H54 (cell line): ENCODE data around the gene EPHB1.

ENCODE experiments used
- DNase-seq: peaks from one replicate; pipeline ENCODE4 v3.0.0; 2011; ENCODE audit warnings: low spot score, mixed read lengths; ENCODE audit not compliant: insufficient read length
- FAIRE-seq: peaks from 3 replicates; lab custom pipeline; 2011; peaks lifted over from hg19 to GRCh38; lab: Jason Lieb, UNC
- POLR2A ChIP-seq: IDR thresholded peaks from 2 replicates; pipeline ENCODE4 v1.6.1; 2011; ENCODE audit warnings: low read depth, mild to moderate bottlenecking, low read length

The EPHB1 gene

DNA sequence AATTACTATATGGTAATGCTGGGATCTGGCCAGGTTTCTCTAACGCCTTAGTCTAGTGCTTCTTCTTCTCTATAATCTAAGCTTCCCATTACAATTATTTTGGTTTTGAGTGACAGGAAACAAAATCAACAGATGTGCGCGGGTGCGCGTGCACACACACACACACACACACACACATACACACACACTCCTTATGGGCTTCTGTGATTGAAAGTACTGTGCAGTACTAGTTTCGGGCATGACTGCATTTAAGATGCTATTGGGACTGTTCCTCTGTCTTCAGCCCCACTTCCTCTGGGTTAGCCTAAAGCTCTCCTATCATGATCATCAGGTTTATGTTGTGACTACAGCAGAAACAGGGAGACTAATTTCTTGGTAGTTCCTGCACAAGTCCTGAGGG lies 32.2 kb downstream of the EPHB1 start:
- FAIRE-seq, result no peak
- no peak for DNase-seq
- no peak for TF ChIP-seq POLR2A

DNA sequence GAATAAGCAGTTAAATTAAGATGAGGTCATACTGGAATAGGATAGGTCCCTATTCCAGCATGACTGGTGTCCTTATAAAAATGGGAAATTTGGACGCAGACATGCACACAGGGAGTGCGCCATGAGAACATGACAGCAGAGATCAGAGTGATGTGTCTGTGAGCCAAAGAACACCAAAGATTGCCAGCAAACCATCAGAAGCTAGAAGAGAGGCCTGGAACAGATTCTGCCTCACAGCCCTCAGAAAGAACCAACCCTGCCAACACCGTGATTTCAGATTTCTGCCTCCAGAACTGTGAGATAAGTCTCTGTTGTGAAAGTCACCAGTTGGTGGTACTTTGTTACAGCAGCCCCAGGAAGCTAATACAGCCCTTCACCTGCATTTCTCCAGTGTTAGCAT lies 34.7 kb downstream of the EPHB1 start:
- TF ChIP-seq POLR2A, result no peak
- FAIRE-seq (no peak), DNase-seq (no peak)

- TF ChIP-seq POLR2A, result no peak
- DNase-seq, result no peak
- no peak for FAIRE-seq
Measured at GRCh38 chr3:134832585-134832984, 37.5 kb downstream of the EPHB1 start.

- no peak for FAIRE-seq
- no peak for DNase-seq
- TF ChIP-seq POLR2A, result no peak
Measured at GRCh38 chr3:134833453-134834163, 38.5 kb downstream of the EPHB1 start.

DNA sequence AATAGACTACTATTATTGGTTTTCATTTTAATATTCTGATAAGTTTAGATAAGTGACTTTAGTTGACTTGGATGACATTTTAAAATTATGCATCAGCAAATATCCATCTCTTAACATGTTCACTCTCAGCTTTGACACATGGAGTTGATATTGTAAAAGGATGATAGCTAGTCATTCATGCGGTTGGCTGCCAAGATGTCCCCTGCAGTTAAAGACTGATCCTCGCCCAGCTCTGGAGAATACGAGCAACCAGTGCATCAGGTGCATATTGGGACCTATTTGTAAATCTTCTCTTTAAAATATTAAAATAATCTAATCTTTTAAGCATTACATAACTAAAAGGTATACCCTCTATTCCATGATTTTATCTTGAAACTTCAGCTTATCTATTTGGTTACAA lies 41.9 kb downstream of the EPHB1 start:
- no peak for DNase-seq
- no peak for FAIRE-seq
- no peak for TF ChIP-seq POLR2A

DNA sequence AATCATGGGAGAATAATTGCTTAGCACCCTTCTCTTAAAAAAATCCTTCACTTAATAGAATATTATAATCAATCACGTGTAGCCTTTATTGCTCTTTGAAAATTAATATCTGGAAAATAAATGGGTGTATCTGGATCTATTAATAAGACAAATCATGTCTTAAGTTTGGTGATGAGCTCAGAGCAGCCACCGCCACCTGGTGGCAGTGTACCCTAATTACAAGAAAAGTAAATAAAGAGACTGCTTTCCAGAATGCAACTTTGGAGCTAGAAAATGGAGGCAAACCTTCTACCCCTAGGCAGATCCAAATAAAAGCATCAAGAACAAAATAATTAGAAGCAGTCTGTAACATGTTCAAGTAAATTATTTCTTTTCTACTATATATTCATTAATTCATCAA lies 43.5 kb downstream of the EPHB1 start:
- no peak for TF ChIP-seq POLR2A
- FAIRE-seq, result no peak
- no peak for DNase-seq

- FAIRE-seq (no peak), DNase-seq (no peak)
- TF ChIP-seq POLR2A, result no peak
Measured at GRCh38 chr3:134839422-134839821, 44.4 kb downstream of the EPHB1 start.

DNA sequence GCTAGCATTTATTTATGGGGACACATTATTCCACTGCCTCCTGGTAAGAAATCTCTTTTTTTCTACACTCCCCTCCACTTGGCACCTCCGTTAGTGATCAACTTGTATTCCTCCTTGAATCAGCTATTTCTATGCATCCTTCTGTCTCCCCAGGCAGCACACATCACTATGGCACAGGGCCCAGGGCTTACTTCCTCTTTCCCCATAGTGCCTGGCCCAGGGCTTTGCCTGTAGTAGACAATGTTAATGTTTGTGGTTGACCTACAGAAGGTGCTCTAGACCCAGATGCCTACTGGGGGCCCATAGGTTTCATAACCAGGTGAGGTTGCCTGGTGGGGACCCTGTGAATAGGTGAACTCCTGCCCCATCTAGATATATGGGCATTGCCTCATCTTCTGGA lies 44.9 kb downstream of the EPHB1 start:
- DNase-seq (no peak), FAIRE-seq (no peak)
- no peak for TF ChIP-seq POLR2A

DNA sequence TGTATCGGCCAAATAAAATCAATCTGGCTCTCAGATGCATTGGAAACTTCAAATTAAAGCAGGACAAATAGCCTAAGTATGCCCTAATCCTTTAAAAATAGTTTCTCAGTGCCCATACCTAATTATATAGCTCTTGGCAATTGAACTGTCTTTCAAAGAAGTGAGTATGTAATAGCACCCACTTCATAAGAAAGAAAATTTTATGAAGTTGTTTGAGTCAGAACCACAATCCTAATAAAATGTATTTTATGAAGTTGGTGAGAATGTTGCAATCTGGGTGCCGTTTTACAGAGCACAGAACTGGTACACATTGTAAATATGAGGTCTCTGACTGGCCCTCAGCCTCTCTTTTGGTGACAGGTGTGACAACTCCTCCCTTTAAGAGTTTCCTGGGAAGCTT lies 45.4 kb downstream of the EPHB1 start:
- FAIRE-seq (no peak), DNase-seq (no peak)
- no peak for TF ChIP-seq POLR2A

- no peak for FAIRE-seq
- DNase-seq, result no peak
- TF ChIP-seq POLR2A, result no peak
Measured at GRCh38 chr3:134846084-134846483, 51.0 kb downstream of the EPHB1 start.

DNA sequence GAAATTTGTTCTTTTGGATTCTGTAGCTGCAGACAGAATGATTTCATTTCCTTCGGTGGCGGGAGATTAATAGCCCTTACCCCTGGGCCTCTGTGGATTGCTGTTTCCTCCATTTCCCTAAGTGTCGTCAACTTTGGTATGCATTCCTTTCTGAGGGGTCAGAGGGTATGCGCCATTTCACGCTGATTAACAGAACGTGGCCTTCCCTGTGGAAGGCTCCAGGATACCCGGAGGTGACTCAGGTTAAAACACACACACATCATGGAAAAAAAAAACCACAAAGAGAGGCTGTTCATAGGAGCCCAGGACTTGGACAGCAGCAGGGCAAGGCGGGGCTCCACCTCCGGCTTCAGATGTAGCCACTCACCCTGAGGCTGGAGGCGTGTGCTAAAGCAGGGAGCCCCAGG lies 51.9 kb downstream of the EPHB1 start:
- peak; percentile 26 for DNase-seq
- no peak for FAIRE-seq
- TF ChIP-seq POLR2A, result no peak

- TF ChIP-seq POLR2A, result no peak
- FAIRE-seq (no peak), DNase-seq (no peak)
Measured at GRCh38 chr3:134847349-134847748, 52.3 kb downstream of the EPHB1 start.

DNA sequence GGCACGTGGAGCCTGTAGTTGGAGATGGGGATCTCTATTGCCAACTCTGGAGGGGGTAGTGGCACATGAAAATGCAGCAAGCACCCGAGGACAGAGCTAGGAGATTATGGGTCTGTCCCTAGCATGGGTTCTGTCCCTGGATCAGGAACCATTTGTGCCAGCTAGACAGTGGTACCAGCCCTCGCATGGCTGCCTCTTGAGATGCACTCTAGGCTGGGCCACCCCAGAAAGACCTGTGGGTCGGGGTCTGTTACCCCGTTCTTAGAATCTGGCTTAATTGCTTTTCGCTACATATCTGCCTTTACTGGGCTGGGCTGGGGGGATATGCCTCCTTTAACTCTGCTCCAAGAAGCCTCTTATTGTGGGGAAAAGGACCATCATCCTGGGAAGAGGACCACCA lies 54.5 kb downstream of the EPHB1 start:
- DNase-seq (no peak), FAIRE-seq (no peak)
- TF ChIP-seq POLR2A, result no peak

DNA sequence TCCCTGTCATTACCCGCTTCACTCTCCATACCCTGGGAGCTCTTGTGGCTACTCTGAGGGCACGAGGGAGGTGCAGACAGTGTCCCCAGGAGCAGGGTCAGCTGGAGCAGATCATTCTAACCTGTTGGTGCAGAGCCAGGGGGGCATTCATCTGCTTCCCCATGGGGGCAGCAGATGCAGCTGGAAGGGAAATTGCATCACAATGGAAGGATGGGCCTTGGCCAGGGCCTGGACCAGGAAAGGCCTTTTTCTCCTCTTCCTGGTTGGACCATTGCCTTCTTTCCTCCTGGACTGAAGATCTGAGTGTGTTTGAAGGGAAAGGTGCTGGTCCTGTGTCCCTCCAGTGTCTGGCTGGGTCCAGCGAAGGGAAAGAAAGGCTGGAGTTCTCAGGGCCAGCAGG lies 55.7 kb downstream of the EPHB1 start:
- DNase-seq, result no peak
- no peak for FAIRE-seq
- TF ChIP-seq POLR2A, result no peak

DNA sequence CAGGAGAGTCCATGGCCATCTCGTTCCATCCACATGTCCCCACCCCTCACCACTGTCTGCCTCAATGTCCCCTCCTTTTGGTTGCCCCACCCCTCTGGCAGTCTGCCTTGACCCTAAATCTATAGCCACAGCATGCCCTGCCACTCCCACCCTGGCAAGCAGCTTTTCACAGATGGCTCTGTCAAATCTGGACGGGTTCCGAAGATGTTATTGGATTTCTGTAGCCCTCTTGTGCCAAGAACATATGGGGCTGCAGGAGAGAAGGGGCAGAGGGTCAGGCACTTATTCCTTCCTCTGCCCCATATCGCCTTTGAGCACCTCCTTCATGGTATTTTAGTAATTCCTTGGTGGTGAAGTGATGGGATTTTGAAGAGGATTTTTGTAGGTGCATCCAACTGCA lies 57.1 kb downstream of the EPHB1 start:
- FAIRE-seq, result no peak
- no peak for TF ChIP-seq POLR2A
- DNase-seq, result no peak

GRCh38 chr3:134852893-134853351 lies 57.9 kb downstream of the EPHB1 start:
- no peak for TF ChIP-seq POLR2A
- FAIRE-seq (no peak), DNase-seq (no peak)
